Left ventricle myocardium superior (tissue), 1 donor: Measurements from ENCODE around the gene LENG1. TPM values are rescaled to one million over a fixed set of nuclear protein-coding genes. Genes with fewer than 3 reads are reported as not detected.
A peak's percentile ranks its signal among the peaks of the same experiment; 100 is the strongest.
"Not testable (repeated sequence)": the region's sequence is repeated elsewhere in the genome, so short reads cannot be mapped to it uniquely, and the experiment has no call there.

Source experiments
- ATAC-seq: fragments of 200-7000 bp; cut with Tn5 transposase; one replicate; pipeline ENCODE4 v1.9.1; 2020; ENCODE audit warnings: mild to moderate bottlenecking, moderate library complexity
- DNase-seq: peaks from one replicate; pipeline ENCODE4 v3.0.0-alpha.2; 2020
- intact Hi-C: fragments of 100-400 bp; cut with micrococcal nuclease; formaldehyde crosslinking; loops from one replicate; pipeline ENCODE4 v1.11.0; 2022
- long read RNA-seq: library from polyadenylated mRNA; unstranded; transcript quantifications from one replicate; pipeline ENCODE4 v2.0.0, GENCODE V29; 2021
- total RNA-seq: library from RNA; stranded (reverse); fragmentation: NEBNext Ultra II Directional; extraction: Animal tissue kit (Norgen Biotek cat#: 25700); gene quantifications from one replicate; pipeline ENCODE4 v1.2.1, GENCODE V29; 2021
- donor health status: DM: no; HTN: yes; CAD: no; lungs with severe emphysema.

The LENG1 gene
- 5.9 TPM for total RNA-seq
- long read RNA-seq, transcript LENG1-201 (4 exons, 1,542 nt), result major isoform, 11 of 12 reads
- long read RNA-seq, partial matches to known transcripts, result 1 of 12 reads
- long read RNA-seq, other reads (novel, unspliced or antisense), result 0 of 12 reads

GRCh38 chr19:54159352-54160181 lies at the start of gene LENG1:
TSS of gene LENG1 (minus strand) at chr19:54159721. CDS start at chr19:54159695, 26 bp downstream.
- intact Hi-C loops, result no loop called here
- peak; percentile 99 for DNase-seq
- peak; percentile 93 for ATAC-seq

- intact Hi-C loops, result no loop called here
- ATAC-seq (no peak), DNase-seq (no peak)
Observed at GRCh38 chr19:54208784-54209057, 49.2 kb upstream of the LENG1 start.

- peak; percentile 46 for DNase-seq
- peak; percentile 65 for ATAC-seq
- intact Hi-C loops, result no loop called here
Observed at GRCh38 chr19:54207983-54208783, 48.7 kb upstream of the LENG1 start.

GRCh38 chr19:54207676-54207982 lies 48.1 kb upstream of the LENG1 start:
- DNase-seq (no peak), ATAC-seq (no peak)
- intact Hi-C loops, result no loop called here

GRCh38 chr19:54207193-54207592 lies 47.7 kb upstream of the LENG1 start:
- intact Hi-C loops, DNase-seq, ATAC-seq: not testable (repeated sequence)

GRCh38 chr19:54206831-54207177 lies 47.3 kb upstream of the LENG1 start:
- no peak for ATAC-seq
- DNase-seq, result no peak
- intact Hi-C loops, result no loop called here

- DNase-seq, result no peak
- ATAC-seq, result no peak
- intact Hi-C loops, result no loop called here
Observed at GRCh38 chr19:54206030-54206830, 46.7 kb upstream of the LENG1 start.

- intact Hi-C loops, result no loop called here
Observed at GRCh38 chr19:54204767-54205468, 45.4 kb upstream of the LENG1 start.

GRCh38 chr19:54203151-54203611 lies 43.7 kb upstream of the LENG1 start:
- no peak for DNase-seq
- intact Hi-C loops, result no loop called here
- ATAC-seq, result no peak

More at GRCh38 chr19:54204767-54205468, 45.4 kb upstream of the LENG1 start:
- DNase-seq (no peak), ATAC-seq (no peak)

GRCh38 chr19:54201980-54202379 lies 42.5 kb upstream of the LENG1 start:
- ATAC-seq, result no peak
- no peak for DNase-seq
- intact Hi-C loops, result no loop called here

- DNase-seq, result no peak
- ATAC-seq, result no peak
- intact Hi-C loops, result no loop called here
Observed at GRCh38 chr19:54201172-54201701, 41.7 kb upstream of the LENG1 start.

GRCh38 chr19:54199401-54199800 lies 39.9 kb upstream of the LENG1 start:
- DNase-seq (no peak), ATAC-seq (no peak)
- intact Hi-C loops, result no loop called here

- DNase-seq, result no peak
- no peak for ATAC-seq
- intact Hi-C loops, result no loop called here
Observed at GRCh38 chr19:54197121-54197520, 37.6 kb upstream of the LENG1 start.

- ATAC-seq, result no peak
- intact Hi-C loops, result no loop called here
- no peak for DNase-seq
Observed at GRCh38 chr19:54196536-54196935, 37.0 kb upstream of the LENG1 start.

GRCh38 chr19:54194463-54194862 lies 34.9 kb upstream of the LENG1 start:
- DNase-seq, intact Hi-C loops, ATAC-seq: not testable (repeated sequence)

- DNase-seq, result no peak
- intact Hi-C loops, result no loop called here
- ATAC-seq, result no peak
Observed at GRCh38 chr19:54193011-54193410, 33.5 kb upstream of the LENG1 start.

GRCh38 chr19:54191811-54192453 lies 32.4 kb upstream of the LENG1 start:
- ATAC-seq (no peak), DNase-seq (no peak)
- intact Hi-C loops, result no loop called here
